ENCODE measurements around the gene DUSP8.

- no peak for TF ChIP-seq SNAI2 (CRISPR knock-in tag; IDR thresholded peaks at IDR 0.05)
- TF ChIP-seq RARB (CRISPR knock-in tag; IDR thresholded peaks at IDR 0.05): no peak
- no peak for TF ChIP-seq OSR1 (CRISPR knock-in tag; IDR thresholded peaks at IDR 0.05)
- TF ChIP-seq, protein P1, sequence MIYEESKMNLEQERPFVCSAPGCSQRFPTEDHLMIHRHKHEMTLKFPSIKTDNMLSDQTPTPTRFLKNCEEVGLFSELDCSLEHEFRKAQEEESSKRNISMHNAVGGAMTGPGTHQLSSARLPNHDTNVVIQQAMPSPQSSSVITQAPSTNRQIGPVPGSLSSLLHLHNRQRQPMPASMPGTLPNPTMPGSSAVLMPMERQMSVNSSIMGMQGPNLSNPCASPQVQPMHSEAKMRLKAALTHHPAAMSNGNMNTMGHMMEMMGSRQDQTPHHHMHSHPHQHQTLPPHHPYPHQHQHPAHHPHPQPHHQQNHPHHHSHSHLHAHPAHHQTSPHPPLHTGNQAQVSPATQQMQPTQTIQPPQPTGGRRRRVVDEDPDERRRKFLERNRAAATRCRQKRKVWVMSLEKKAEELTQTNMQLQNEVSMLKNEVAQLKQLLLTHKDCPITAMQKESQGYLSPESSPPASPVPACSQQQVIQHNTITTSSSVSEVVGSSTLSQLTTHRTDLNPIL (CRISPR knock-in tag; IDR thresholded peaks at IDR 0.05; ENCODE audit: low read depth): no peak
- TF ChIP-seq ISL1 (CRISPR knock-in tag; IDR thresholded peaks at IDR 0.05): no peak
- TF ChIP-seq GLIS3 (CRISPR knock-in tag; IDR thresholded peaks at IDR 0.05): no peak
- no peak for TF ChIP-seq POU6F1 (CRISPR knock-in tag; IDR thresholded peaks at IDR 0.05; ENCODE audit: borderline replicate concordance, low read depth)
- no peak for TF ChIP-seq ARNTL (CRISPR knock-in tag; IDR thresholded peaks at IDR 0.05; ENCODE audit: borderline replicate concordance, low read depth)
- TF ChIP-seq, protein P2, sequence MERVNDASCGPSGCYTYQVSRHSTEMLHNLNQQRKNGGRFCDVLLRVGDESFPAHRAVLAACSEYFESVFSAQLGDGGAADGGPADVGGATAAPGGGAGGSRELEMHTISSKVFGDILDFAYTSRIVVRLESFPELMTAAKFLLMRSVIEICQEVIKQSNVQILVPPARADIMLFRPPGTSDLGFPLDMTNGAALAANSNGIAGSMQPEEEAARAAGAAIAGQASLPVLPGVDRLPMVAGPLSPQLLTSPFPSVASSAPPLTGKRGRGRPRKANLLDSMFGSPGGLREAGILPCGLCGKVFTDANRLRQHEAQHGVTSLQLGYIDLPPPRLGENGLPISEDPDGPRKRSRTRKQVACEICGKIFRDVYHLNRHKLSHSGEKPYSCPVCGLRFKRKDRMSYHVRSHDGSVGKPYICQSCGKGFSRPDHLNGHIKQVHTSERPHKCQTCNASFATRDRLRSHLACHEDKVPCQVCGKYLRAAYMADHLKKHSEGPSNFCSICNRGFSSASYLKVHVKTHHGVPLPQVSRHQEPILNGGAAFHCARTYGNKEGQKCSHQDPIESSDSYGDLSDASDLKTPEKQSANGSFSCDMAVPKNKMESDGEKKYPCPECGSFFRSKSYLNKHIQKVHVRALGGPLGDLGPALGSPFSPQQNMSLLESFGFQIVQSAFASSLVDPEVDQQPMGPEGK (CRISPR knock-in tag; IDR thresholded peaks at IDR 0.05; ENCODE audit: borderline replicate concordance): no peak
- TF ChIP-seq PPARA (CRISPR knock-in tag; IDR thresholded peaks at IDR 0.05; ENCODE audit: borderline replicate concordance): no peak
- TF ChIP-seq ZFP30 (CRISPR knock-in tag; IDR thresholded peaks at IDR 0.05): no peak
- no peak for TF ChIP-seq ESRRG (CRISPR knock-in tag; IDR thresholded peaks at IDR 0.05)
- TF ChIP-seq, protein P3, sequence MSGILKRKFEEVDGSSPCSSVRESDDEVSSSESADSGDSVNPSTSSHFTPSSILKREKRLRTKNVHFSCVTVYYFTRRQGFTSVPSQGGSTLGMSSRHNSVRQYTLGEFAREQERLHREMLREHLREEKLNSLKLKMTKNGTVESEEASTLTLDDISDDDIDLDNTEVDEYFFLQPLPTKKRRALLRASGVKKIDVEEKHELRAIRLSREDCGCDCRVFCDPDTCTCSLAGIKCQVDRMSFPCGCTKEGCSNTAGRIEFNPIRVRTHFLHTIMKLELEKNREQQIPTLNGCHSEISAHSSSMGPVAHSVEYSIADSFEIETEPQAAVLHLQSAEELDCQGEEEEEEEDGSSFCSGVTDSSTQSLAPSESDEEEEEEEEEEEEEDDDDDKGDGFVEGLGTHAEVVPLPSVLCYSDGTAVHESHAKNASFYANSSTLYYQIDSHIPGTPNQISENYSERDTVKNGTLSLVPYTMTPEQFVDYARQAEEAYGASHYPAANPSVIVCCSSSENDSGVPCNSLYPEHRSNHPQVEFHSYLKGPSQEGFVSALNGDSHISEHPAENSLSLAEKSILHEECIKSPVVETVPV (CRISPR knock-in tag; IDR thresholded peaks at IDR 0.05): no peak
These were observed 14.6 kb upstream of the DUSP8 start for GRCh38 chr11:1586699-1587098.

All from SK-N-SH treated with all-trans-retinoic acid at 6 μM for 48 hours (cell line).